GM13977 (cell line): Measurements from ENCODE around the gene GPR179.
"Not testable (repeated sequence)": the region's sequence is repeated elsewhere in the genome, so short reads cannot be mapped to it uniquely, and the experiment has no call there.

Experiments used
- DNase-seq: peaks from one replicate; pipeline ENCODE4 v3.0.0; 2012; ENCODE audit warnings: low spot score
- in situ Hi-C: fragments of 300-500 bp; cut with MboI; formaldehyde crosslinking; loops from one replicate; pipeline ENCODE4 v1.12.0; 2022; ENCODE audit warnings: low sequenced_read_pairs, low pct_unique_long_range_greater_than_20kb, mixed read lengths, inconsistent platforms; ENCODE audit not compliant: unreplicated experiment

The GPR179 gene

DNA sequence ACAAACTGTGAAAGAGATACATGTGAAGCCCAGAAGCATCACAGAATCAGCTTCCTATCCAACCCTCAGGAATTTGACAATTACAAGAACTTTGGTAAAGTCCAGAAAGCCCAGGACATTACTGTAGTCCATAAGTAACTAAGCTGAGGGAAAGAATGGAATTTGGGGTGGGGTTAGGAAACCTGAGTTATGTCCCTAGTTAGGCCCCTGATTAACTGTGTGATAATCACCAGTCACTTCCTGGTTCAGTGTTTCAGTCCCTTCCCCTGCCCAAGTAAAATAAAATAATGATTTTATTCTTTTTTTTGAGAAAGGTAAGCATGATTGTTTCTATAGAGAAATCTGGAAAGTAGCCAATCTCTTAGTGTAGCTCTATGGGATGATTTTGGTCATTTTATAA lies 57.8 kb downstream of the GPR179 start:
- in situ Hi-C loops, DNase-seq: not testable (repeated sequence)
